ENCODE results near the gene P4HA1. TPM values are rescaled to one million over a fixed set of nuclear protein-coding genes. Genes with fewer than 3 reads are reported as not detected.
"Not testable (repeated sequence)": the region's sequence is repeated elsewhere in the genome, so short reads cannot be mapped to it uniquely, and the experiment has no call there.

The P4HA1 gene
- total and polyA plus RNA-seq, 4 donors, result 47.2 to 107 (median 69.6) TPM

GRCh38 chr10:73026623-73027022 is 70.0 kb downstream of the P4HA1 start:
- not testable (repeated sequence) for H3K27me3 ChIP-seq (ENCODE audit: control insufficient read depth, insufficient read depth, low read length); H3K27ac ChIP-seq (ENCODE audit: low read depth, low read length); H3K4me3 ChIP-seq (ENCODE audit: low read depth, low read length); H3K9me3 ChIP-seq (ENCODE audit: control insufficient read depth, insufficient read depth, low read length); H3K4me1 ChIP-seq (ENCODE audit: control insufficient read depth, insufficient read depth, low read length); DNase-seq (ENCODE audit: low read depth in 4 of 6, low spot score in 6 of 6)
- no CpG with 5 or more reads among the region's 1 CpG for WGBS (ENCODE audit: insufficient coverage)
- peaks cover 14% of the 10 kb centered on the region for H3K36me3 ChIP-seq (ENCODE audit: control insufficient read depth, insufficient read depth, low read length)

GRCh38 chr10:73023455-73024070 is 73.1 kb downstream of the P4HA1 start:
- not testable (repeated sequence) for H3K27me3 ChIP-seq (ENCODE audit: control insufficient read depth, insufficient read depth, low read length); H3K27ac ChIP-seq (ENCODE audit: low read depth, low read length); H3K9me3 ChIP-seq (ENCODE audit: control insufficient read depth, insufficient read depth, low read length); H3K36me3 ChIP-seq (ENCODE audit: control insufficient read depth, insufficient read depth, low read length); DNase-seq (ENCODE audit: low read depth in 4 of 6, low spot score in 6 of 6); H3K4me1 ChIP-seq (ENCODE audit: control insufficient read depth, insufficient read depth, low read length); H3K4me3 ChIP-seq (ENCODE audit: low read depth, low read length)
- no CpG with 5 or more reads among the region's 7 CpGs for WGBS (ENCODE audit: insufficient coverage)

- not testable (repeated sequence) for H3K36me3 ChIP-seq (ENCODE audit: control insufficient read depth, insufficient read depth, low read length); H3K27ac ChIP-seq (ENCODE audit: low read depth, low read length); H3K4me3 ChIP-seq (ENCODE audit: low read depth, low read length); H3K27me3 ChIP-seq (ENCODE audit: control insufficient read depth, insufficient read depth, low read length); H3K9me3 ChIP-seq (ENCODE audit: control insufficient read depth, insufficient read depth, low read length); H3K4me1 ChIP-seq (ENCODE audit: control insufficient read depth, insufficient read depth, low read length); DNase-seq (ENCODE audit: low read depth in 4 of 6, low spot score in 6 of 6)
- WGBS (ENCODE audit: insufficient coverage), result no CpG with 5 or more reads among the region's 4 CpGs
Observed at GRCh38 chr10:73022961-73023360, 73.7 kb downstream of the P4HA1 start.

GRCh38 chr10:73021538-73022164 is 75.0 kb downstream of the P4HA1 start:
- H3K4me3 ChIP-seq (ENCODE audit: low read depth, low read length); H3K4me1 ChIP-seq (ENCODE audit: control insufficient read depth, insufficient read depth, low read length); DNase-seq (ENCODE audit: low read depth in 4 of 6, low spot score in 6 of 6); H3K27ac ChIP-seq (ENCODE audit: low read depth, low read length); H3K9me3 ChIP-seq (ENCODE audit: control insufficient read depth, insufficient read depth, low read length); H3K27me3 ChIP-seq (ENCODE audit: control insufficient read depth, insufficient read depth, low read length); H3K36me3 ChIP-seq (ENCODE audit: control insufficient read depth, insufficient read depth, low read length): not testable (repeated sequence)
- WGBS (ENCODE audit: insufficient coverage), result 83% methylated on average over 6 of the region's 6 CpGs

- no peak overlapping the region for H3K4me3 ChIP-seq (ENCODE audit: low read depth, low read length)
- H3K27me3 ChIP-seq (ENCODE audit: control insufficient read depth, insufficient read depth, low read length), result no peaks in the 10 kb centered on the region
- H3K4me1 ChIP-seq (ENCODE audit: control insufficient read depth, insufficient read depth, low read length), result no peaks in the 10 kb centered on the region
- H3K27ac ChIP-seq (ENCODE audit: low read depth, low read length), result no peak overlapping the region
- peaks cover 11% of the 10 kb centered on the region for H3K36me3 ChIP-seq (ENCODE audit: control insufficient read depth, insufficient read depth, low read length)
- WGBS (ENCODE audit: insufficient coverage), result no CpG with 5 or more reads among the region's 1 CpG
- peak in 1 of 6 donors; percentile 37 for DNase-seq (ENCODE audit: low read depth in 4 of 6, low spot score in 6 of 6)
- no peaks in the 10 kb centered on the region for H3K9me3 ChIP-seq (ENCODE audit: control insufficient read depth, insufficient read depth, low read length)
Observed at GRCh38 chr10:73021050-73021449, 75.6 kb downstream of the P4HA1 start.

GRCh38 chr10:73019100-73019499 is 77.6 kb downstream of the P4HA1 start:
- Histone ChIP-seq H3K27ac (ENCODE audit: low read depth, low read length) (no peak overlapping the region), H3K27me3 (ENCODE audit: control insufficient read depth, insufficient read depth, low read length) (no peaks in the 10 kb centered on the region), H3K36me3 (ENCODE audit: control insufficient read depth, insufficient read depth, low read length) (peaks cover 18% of the 10 kb centered on the region), H3K4me1 (ENCODE audit: control insufficient read depth, insufficient read depth, low read length) (no peaks in the 10 kb centered on the region), H3K9me3 (ENCODE audit: control insufficient read depth, insufficient read depth, low read length) (no peaks in the 10 kb centered on the region), H3K4me3 (ENCODE audit: low read depth, low read length) (no peak overlapping the region)
- DNase-seq (ENCODE audit: low read depth in 4 of 6, low spot score in 6 of 6), result no peak
- WGBS (ENCODE audit: insufficient coverage), result 100% methylated on average over 1 of the region's 1 CpG

GRCh38 chr10:73018632-73019031 is 78.0 kb downstream of the P4HA1 start:
- H3K27ac ChIP-seq (ENCODE audit: low read depth, low read length), result no peak overlapping the region
- H3K36me3 ChIP-seq (ENCODE audit: control insufficient read depth, insufficient read depth, low read length), result peaks cover 18% of the 10 kb centered on the region
- H3K4me1 ChIP-seq (ENCODE audit: control insufficient read depth, insufficient read depth, low read length), result no peaks in the 10 kb centered on the region
- WGBS (ENCODE audit: insufficient coverage), result no CpG with 5 or more reads among the region's 1 CpG
- H3K9me3 ChIP-seq (ENCODE audit: control insufficient read depth, insufficient read depth, low read length), result no peaks in the 10 kb centered on the region
- H3K4me3 ChIP-seq (ENCODE audit: low read depth, low read length), result no peak overlapping the region
- H3K27me3 ChIP-seq (ENCODE audit: control insufficient read depth, insufficient read depth, low read length), result no peaks in the 10 kb centered on the region
- DNase-seq (ENCODE audit: low read depth in 4 of 6, low spot score in 6 of 6), result no peak

- Histone ChIP-seq H3K4me1 (ENCODE audit: control insufficient read depth, insufficient read depth, low read length) (no peaks in the 10 kb centered on the region), H3K36me3 (ENCODE audit: control insufficient read depth, insufficient read depth, low read length) (peaks cover 18% of the 10 kb centered on the region), H3K27me3 (ENCODE audit: control insufficient read depth, insufficient read depth, low read length) (no peaks in the 10 kb centered on the region), H3K27ac (ENCODE audit: low read depth, low read length) (no peak overlapping the region), H3K9me3 (ENCODE audit: control insufficient read depth, insufficient read depth, low read length) (no peaks in the 10 kb centered on the region), H3K4me3 (ENCODE audit: low read depth, low read length) (no peak overlapping the region)
- WGBS (ENCODE audit: insufficient coverage), result 100% methylated on average over 2 of the region's 2 CpGs
- DNase-seq (ENCODE audit: low read depth in 4 of 6, low spot score in 6 of 6), result no peak
Observed at GRCh38 chr10:73017955-73018480, 78.6 kb downstream of the P4HA1 start.

GRCh38 chr10:73015779-73016178 is 80.9 kb downstream of the P4HA1 start:
- no peak overlapping the region for H3K4me3 ChIP-seq (ENCODE audit: low read depth, low read length)
- DNase-seq (ENCODE audit: low read depth in 4 of 6, low spot score in 6 of 6), result no peak
- H3K9me3 ChIP-seq (ENCODE audit: control insufficient read depth, insufficient read depth, low read length), result no peaks in the 10 kb centered on the region
- no peak overlapping the region for H3K27ac ChIP-seq (ENCODE audit: low read depth, low read length)
- 100% methylated on average over 1 of the region's 2 CpGs for WGBS (ENCODE audit: insufficient coverage)
- H3K36me3 ChIP-seq (ENCODE audit: control insufficient read depth, insufficient read depth, low read length), result peaks cover 21% of the 10 kb centered on the region
- no peaks in the 10 kb centered on the region for H3K4me1 ChIP-seq (ENCODE audit: control insufficient read depth, insufficient read depth, low read length)
- no peaks in the 10 kb centered on the region for H3K27me3 ChIP-seq (ENCODE audit: control insufficient read depth, insufficient read depth, low read length)

GRCh38 chr10:73003822-73004221 is 92.8 kb downstream of the P4HA1 start:
- Histone ChIP-seq H3K27me3 (ENCODE audit: control insufficient read depth, insufficient read depth, low read length) (no peaks in the 10 kb centered on the region), H3K4me3 (ENCODE audit: low read depth, low read length) (no peak overlapping the region), H3K9me3 (ENCODE audit: control insufficient read depth, insufficient read depth, low read length) (no peaks in the 10 kb centered on the region), H3K27ac (ENCODE audit: low read depth, low read length) (no peak overlapping the region), H3K36me3 (ENCODE audit: control insufficient read depth, insufficient read depth, low read length) (peaks cover 10% of the 10 kb centered on the region), H3K4me1 (ENCODE audit: control insufficient read depth, insufficient read depth, low read length) (no peaks in the 10 kb centered on the region)
- DNase-seq (ENCODE audit: low read depth in 4 of 6, low spot score in 6 of 6), result no peak
